Fibroblast of villous mesenchyme (primary cell): ENCODE measurements around the gene ERO1A. TPM values are rescaled to one million over a fixed set of nuclear protein-coding genes. Genes with fewer than 3 reads are reported as not detected.

Source experiments
- DNase-seq: peaks from one replicate; pipeline ENCODE4 v3.0.0-alpha.2; 2010; ENCODE audit warnings: low read depth
- H3K4me3 ChIP-seq: 2 replicates; pipeline ENCODE4 v1.5.1; 2011; ENCODE audit warnings: low read depth, mild to moderate bottlenecking, low read length
- total RNA-seq: library from RNA; depleted of rRNA; stranded (reverse); fragments of >200 nt; gene quantifications from 2 replicates; pipeline ENCODE4 v1.2.3, GENCODE V29; 2012
- TF ChIP-seq, protein P1 (sequence below): IDR thresholded peaks from 2 replicates; pipeline ENCODE4 v1.5.1; 2012; ENCODE audit warnings: low read depth, mild to moderate bottlenecking, low read length; ENCODE audit not compliant: insufficient read depth

Gene ERO1A
- total RNA-seq, 1 donor: 49.7 TPM

DNA sequence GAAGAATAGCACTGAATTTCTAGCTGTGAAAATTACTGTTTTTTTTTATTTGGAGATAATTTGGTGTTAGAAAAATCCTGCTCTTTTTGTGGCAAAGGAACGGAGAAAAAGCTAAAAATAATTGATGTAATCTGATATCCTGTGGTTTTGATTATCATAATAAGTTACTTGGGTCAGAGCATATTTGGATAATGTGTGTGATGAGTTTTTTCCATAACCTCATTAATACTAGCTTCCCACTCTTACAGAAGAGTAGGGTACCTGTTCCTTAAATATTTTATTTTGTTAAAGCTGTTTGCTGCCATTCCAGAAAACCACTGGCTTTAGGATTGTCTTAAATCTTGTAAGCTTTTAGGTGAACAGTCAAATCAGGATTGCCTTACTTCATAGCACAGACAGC, 16.3 kb upstream of the ERO1A start:
- H3K4me3 ChIP-seq: no peak overlapping the region
- no peak for DNase-seq
- TF ChIP-seq, protein P1, sequence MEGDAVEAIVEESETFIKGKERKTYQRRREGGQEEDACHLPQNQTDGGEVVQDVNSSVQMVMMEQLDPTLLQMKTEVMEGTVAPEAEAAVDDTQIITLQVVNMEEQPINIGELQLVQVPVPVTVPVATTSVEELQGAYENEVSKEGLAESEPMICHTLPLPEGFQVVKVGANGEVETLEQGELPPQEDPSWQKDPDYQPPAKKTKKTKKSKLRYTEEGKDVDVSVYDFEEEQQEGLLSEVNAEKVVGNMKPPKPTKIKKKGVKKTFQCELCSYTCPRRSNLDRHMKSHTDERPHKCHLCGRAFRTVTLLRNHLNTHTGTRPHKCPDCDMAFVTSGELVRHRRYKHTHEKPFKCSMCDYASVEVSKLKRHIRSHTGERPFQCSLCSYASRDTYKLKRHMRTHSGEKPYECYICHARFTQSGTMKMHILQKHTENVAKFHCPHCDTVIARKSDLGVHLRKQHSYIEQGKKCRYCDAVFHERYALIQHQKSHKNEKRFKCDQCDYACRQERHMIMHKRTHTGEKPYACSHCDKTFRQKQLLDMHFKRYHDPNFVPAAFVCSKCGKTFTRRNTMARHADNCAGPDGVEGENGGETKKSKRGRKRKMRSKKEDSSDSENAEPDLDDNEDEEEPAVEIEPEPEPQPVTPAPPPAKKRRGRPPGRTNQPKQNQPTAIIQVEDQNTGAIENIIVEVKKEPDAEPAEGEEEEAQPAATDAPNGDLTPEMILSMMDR: no peak

DNA sequence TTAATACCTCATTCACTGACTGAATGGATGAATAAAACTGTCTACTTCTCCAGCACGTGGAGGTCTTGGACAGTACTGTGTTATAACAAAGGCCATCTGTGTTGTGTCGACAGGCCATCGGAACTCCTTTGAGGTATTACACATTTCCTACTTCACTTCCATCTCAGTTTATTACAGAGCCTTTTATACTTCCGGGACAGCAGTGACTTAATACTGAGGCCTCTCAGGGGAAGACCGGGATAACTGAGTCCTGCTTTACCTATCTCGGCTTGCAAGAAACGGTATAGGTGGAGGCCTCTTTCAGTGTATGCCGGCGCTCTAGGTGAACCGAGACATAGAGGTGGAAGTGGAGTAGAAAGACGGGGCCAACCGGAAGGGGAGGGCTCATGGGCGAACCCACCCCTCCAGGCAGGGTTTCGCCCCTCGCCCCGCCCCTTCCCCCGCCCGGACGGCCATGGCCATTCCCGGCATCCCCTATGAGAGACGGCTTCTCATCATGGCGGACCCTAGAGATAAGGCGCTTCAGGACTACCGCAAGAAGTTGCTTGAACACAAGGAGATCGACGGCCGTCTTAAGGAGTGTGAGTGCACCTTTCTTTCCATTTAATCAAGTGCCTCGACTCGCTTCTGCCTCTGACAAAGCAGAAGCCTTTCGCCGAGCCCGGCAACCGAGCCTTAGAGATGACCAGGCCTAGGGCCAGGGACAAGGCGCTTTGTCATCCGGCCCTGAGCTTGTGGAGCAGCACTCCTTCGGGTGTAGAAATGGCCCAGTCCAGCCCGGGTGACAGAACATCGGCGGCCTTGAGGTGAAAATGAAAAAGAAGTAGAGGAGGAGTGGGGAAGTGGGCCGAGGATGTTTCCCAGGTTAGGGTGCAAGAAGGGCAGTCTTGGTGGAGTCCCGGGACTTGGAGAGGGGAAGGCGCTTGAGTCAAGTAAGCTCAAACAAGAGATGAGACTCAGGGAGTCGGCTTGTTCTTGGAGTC, 11.7 kb upstream of the ERO1A start, which contains the start of gene PSMC6:
Gene PSMC6, plus strand, starts transcription at position 477 of the 983 bp plus-strand sequence. Its CDS starts 20 bp downstream, at position 497.
- TF ChIP-seq, protein P1: no peak
- peak within 1 kb of the TSS; percentile 90 for H3K4me3 ChIP-seq
- peak; percentile 89 for DNase-seq

GRCh38 chr14:52706286-52706685, 10.9 kb upstream of the ERO1A start:
- no peak for DNase-seq
- H3K4me3 ChIP-seq: peak overlapping the region; percentile 90
- TF ChIP-seq, protein P1: no peak

- TF ChIP-seq, protein P1: no peak
- H3K4me3 ChIP-seq: no peak overlapping the region
- DNase-seq: no peak
Observed at GRCh38 chr14:52703664-52704063, 8.3 kb upstream of the ERO1A start.

DNA sequence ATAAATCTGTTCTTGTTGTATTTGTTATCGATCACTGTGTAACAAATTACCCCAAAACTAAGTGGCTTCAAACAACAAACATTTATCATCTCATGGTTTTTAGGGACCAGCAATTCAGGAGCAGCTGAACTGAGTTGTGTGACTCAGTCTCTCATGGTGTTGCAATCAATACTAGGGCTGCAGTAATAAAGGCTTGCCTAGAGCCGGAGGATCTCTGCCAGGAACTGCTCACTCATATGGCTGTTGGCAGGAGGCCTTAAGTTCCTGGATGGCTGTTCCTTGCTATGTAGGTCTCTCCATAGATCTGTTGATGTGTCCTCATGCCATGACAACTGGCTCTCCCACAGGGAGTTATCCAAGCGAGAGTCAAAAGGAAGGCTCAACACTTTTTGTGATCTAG, 7.9 kb upstream of the ERO1A start:
- TF ChIP-seq, protein P1: no peak
- H3K4me3 ChIP-seq: no peak overlapping the region
- peak; percentile 94 for DNase-seq

GRCh38 chr14:52701223-52701622, 5.9 kb upstream of the ERO1A start:
- TF ChIP-seq, protein P1: no peak
- no peak for DNase-seq

More at GRCh38 chr14:52701223-52701622, 5.9 kb upstream of the ERO1A start:
- H3K4me3 ChIP-seq: no peak overlapping the region
